H1 (cell line): ENCODE results near the gene ZNF441. TPM values are rescaled to one million over a fixed set of nuclear protein-coding genes. Genes with fewer than 3 reads are reported as not detected.

ENCODE experiments used
- ASH2L ChIP-seq: fragments of 200-600, 300-600 bp; sonication (generic); IDR thresholded peaks from one replicate; pipeline ENCODE4 v1.7.1; 2017; ENCODE audit warnings: low read length
- ATF2 ChIP-seq: IDR thresholded peaks from 2 replicates; pipeline ENCODE4 v1.6.1; 2012; ENCODE audit warnings: low read length, inconsistent platforms
- CHD7 ChIP-seq: fragments of 300-600 bp; sonication (generic); IDR thresholded peaks from 2 replicates; pipeline ENCODE4 v1.7.1; 2012; ENCODE audit warnings: low read length, moderate library complexity, mild to moderate bottlenecking, inconsistent platforms; ENCODE audit not compliant: insufficient replicate concordance
- POLR2A ChIP-seq, 2 experiments: IDR thresholded peaks; 1 replicate in 1 of 2; 2 replicates in 1 of 2; pipeline ENCODE4 v1.6.1; 2011; ENCODE audit warnings: low read depth in 2 of 2, low read length in 2 of 2, mild to moderate bottlenecking in 2 of 2; ENCODE audit errors: control extremely low read depth in 1 of 2
- SIX5 ChIP-seq: IDR thresholded peaks from 2 replicates; pipeline ENCODE4 v1.6.1; 2011; ENCODE audit warnings: mild to moderate bottlenecking, low read depth, low read length
- TAF1 ChIP-seq: IDR thresholded peaks from 2 replicates; pipeline ENCODE4 v1.6.1; 2011; ENCODE audit warnings: mild to moderate bottlenecking, low read depth, low read length
- TAF7 ChIP-seq: optimal IDR thresholded peaks from 2 replicates; pipeline ENCODE3; 2011; ENCODE audit warnings: low read depth, mild to moderate bottlenecking, inconsistent platforms, low read length, moderate library complexity, borderline replicate concordance
- polyA plus RNA-seq, 7 experiments: library from polyadenylated mRNA; depleted of rRNA in 3 of 7; stranded (reverse) in 5 of 7; unstranded in 2 of 7; fragments of >200 nt in 5 of 7; fragments of 200-250 nt in 2 of 7; gene quantifications; 1 replicate in 5 of 7; 2 replicates in 1 of 7; 4 replicates in 1 of 7; pipeline versions ENCODE4 v1.2.1 to v1.2.3, GENCODE V29; 2011 to 2013; ENCODE audit warnings: missing spikeins in 2 of 7, mixed read lengths in 2 of 7
- total RNA-seq: library from RNA; stranded (reverse); fragmentation: NEBNext Ultra II Directional; extraction: Animal tissue kit (Norgen Biotek cat#: 25700); gene quantifications from 2 replicates; pipeline ENCODE4 v1.2.1, GENCODE V29; 2021

The ZNF441 gene
- total and polyA plus RNA-seq, 2 of the 8 experiments (the other 6 are each of a cell fraction or from before 2014, with no cell fraction given): 0.09 to 0.48 TPM

GRCh38 chr19:11798391-11799330 lies 31.9 kb downstream of the ZNF441 start, which contains the start of gene ZNF491 (continued):
- no peak for TF ChIP-seq CHD7
- peak; percentile 19 for TF ChIP-seq ASH2L
- no peak for TF ChIP-seq TAF7
- TF ChIP-seq TAF1: peak; percentile 68; the same call in 1 of the 2 replicates
- TF ChIP-seq POLR2A (IDR thresholded peaks at IDR 0.05; ENCODE audit: control extremely low read depth in 1 of 2, low read depth in 2 of 2, low read length in 2 of 2): peak in 1 of 2 experiments; percentile 44; a peak in 1 of 3 replicates
- no peak for TF ChIP-seq ATF2
- no peak for TF ChIP-seq SIX5
